GM19463 (cell line): ENCODE results near the gene HERPUD2.
A peak's percentile ranks its signal among the peaks of the same experiment; 100 is the strongest.
"Not testable (repeated sequence)": the region's sequence is repeated elsewhere in the genome, so short reads cannot be mapped to it uniquely, and the experiment has no call there.

Experiments
- ATAC-seq: cut with Tn5 transposase; IDR thresholded peaks from one replicate; pipeline ENCODE4 v1.9.1; 2021; ENCODE audit warnings: mild to moderate bottlenecking, moderate library complexity; ENCODE audit not compliant: unreplicated experiment

HERPUD2 gene

DNA sequence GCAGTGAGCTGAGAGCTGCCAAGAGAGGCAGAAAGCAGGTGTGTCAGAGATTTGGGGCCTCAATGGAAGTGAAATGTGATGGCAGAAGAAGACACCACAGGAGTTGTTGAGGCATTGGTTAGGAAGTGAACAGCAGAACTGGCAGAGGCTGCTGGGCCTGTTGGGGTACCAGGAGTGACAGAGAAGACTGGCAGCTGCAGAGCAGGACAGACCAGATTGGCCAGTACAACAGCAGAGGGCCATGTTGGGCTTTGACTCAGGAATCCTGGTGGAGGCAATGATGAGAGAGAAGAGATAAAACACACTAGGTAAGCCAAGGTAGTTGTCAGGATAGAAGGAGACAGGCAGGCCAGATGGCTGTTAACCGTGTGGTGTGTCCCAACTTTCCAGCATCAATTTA is 19.9 kb upstream of the HERPUD2 start:
- no peak for ATAC-seq

DNA sequence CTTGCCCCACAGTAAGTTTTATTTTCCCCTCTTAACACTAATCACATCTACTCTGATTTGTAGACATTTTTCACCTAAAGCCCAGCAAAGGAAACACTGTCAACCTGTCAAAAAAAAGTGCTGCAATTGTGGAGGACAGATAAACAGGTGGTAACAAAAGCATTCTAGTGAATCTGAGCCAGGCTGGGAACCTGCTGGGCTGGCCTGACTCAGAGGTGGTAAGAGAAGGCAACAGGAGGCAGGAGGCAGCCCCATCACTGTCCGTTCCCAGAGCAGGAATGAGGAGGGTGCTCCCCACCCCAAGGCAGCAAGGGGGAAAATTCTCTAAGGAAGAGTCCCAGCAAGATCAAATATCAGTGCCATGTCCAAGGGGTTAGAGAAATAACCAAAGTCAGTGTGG is 19.5 kb upstream of the HERPUD2 start:
- ATAC-seq: no peak

DNA sequence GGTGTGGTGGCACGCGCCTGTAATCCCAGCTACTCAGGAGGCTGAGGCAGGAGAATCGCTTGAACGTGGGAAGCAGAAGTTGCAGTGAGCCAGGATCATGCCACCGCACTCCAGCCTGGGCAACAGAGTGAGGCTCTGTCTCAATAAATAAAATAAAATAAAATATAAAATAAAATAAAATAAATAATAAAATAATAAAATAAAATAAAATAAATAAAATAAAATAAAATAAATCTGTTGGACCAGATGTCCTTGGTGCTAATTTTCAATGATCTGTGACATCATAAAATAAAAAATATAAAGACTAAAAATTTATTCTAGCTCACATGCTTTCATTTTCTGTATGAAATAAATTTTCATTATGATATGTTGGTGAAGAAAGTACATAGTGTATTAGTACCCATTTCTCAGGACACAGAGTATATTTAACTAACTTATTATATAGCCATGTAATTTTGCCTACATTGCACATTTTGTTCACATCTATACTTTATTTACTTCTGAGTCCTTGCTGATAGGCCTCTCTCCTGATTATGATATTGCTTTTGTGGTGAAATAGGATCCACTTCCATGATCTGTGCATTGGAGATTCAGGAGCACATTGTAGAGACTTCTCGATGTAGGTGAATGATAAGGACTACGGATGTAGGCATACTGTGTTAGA is 17.8 kb upstream of the HERPUD2 start:
- no peak for ATAC-seq

DNA sequence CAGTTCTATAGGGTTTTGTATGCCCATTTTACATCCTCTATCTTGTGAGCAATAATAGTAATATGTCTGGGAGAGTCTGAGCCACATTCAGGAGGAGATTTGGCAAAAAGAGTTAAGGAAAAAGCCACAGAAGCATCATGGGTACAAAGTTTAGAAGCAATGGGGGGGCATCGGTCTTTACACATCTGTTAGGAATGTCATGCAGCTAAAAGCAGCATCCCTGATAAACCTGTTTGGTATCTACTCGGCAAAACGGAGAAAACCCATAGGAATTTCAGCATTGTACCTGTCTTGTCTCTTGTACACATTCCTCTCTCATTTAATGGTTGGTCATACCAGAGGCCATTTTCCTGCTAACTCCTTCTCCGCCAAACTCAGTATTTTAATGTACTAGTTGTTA is 12.5 kb upstream of the HERPUD2 start:
- no peak for ATAC-seq

DNA sequence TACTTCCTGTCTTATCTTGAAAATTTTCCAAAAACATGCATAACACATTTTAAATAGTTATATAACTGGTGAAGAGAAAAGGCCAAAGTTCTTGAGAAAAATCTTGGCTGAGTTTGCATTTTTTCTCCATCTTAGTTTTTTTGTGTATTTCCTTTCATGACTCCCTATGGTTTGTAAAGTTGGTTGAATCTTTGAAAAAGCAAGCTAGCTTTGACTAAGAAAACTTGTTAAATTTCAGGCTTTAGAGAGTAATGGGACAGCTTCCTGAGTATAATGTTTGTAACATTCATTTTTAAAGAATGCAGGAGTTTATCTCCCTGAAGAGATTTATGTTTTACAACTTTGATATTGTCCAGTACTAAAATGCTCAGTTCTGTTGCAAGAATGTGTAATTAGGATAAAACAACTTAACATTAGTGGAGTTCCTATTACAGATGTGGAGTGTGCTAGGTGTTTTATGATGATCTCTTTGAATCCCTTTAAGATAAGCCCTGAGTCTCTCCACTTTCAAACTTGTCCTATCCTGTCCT is 11.1 kb upstream of the HERPUD2 start:
- ATAC-seq: no peak

DNA sequence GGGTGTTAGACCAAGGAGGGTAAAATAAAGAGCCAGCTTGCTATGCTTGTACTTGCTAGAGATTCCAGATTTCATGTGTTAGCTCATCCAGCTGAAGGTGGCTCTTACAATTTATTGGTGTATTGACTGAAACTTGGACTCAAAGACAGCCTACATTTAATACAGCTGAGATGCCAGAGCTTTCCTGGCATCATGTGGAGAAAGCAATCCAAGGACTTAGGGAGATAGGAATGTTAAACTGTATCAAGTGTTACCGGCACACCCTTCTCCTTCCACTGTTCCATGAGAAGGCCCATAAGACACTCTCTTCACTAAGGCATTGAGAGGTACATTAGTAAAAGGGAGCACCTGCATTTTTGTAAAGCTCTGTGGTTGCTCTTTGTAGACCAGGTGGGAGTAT is 9.3 kb upstream of the HERPUD2 start:
- no peak for ATAC-seq

DNA sequence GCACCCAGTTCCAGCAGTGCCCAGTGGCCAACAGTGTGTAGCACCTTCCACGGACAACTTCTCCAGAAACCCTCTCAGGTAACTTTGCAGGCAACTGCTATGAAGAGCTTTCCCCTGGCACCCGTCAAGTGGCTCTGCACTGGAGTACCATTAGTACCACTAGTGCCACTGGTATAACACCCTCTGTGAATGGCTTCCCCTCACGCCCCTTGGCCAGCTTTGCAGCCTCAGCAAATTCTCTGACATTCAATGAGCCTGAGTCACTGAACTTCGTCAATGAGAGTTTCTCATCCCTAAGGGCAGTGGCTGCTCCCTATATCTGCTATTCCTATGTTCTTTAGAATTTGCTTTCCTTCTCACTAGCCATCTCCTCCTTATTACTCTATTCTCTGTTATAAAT is 7.6 kb upstream of the HERPUD2 start:
- ATAC-seq: no peak

DNA sequence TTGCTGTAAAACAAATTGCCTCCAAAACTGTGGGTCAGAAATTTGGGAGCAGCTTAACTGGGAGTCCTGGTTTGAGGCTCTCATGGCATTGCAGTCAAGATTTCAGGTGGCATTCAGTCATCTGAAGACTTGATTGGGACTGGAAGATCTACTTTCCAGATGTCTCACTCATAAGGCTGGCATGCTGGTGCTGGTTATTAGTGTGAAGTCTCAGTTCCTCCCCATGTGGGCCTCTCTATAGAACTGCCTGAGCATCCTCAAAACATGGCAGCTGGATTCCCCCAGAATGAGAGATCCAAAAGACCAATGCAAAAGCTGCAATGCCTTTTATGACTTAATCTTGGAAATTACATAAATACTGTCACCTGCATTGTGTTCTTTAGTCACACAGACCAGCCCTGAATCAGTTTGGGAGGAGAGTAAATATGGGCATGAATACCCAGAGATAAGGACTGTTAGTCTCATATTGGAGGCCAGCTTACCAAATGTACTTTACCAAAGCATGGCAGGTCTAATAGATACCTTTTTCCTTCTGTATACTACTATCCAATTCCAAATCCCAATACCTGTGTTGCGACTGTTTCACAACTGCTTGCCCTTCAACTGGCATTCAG is 6.5 kb upstream of the HERPUD2 start:
- ATAC-seq: peak; percentile 88

DNA sequence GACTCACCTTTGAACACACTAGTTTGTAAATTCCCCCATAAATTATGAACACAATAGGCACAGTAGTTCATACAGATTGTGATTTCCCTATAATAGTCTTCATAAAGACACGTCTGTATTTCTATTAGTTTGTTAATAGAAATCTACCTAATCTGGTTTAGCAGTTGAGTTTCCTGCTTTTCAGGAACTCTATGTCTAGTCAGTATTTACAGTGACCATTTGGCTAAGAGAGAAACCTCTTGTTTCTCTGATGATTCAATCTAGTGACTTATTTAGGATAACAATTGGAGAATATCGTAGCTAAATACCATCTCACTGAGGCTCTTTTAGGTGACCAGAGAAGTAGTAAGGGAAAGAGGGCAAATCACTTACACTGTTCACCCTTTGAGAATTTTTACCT is 5.9 kb upstream of the HERPUD2 start:
- ATAC-seq: no peak

DNA sequence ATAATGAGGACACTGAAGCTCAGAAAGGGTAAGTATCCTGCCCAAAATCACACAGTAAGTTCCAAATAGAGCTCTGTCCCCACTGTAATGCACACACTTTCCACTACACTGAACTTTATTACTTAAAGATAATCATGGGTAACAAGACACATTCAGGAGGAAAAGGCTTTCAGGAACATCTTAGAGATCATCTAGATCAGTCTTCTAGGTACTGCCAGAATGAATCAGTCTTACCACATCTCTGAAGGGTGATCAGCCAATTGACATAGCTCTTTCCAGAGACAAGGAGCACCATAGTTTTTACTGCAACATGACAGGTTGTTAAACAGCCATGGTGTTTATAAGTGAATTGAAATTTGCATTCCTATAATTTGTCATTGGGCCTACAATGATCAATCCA is 5.4 kb upstream of the HERPUD2 start:
- ATAC-seq: no peak

DNA sequence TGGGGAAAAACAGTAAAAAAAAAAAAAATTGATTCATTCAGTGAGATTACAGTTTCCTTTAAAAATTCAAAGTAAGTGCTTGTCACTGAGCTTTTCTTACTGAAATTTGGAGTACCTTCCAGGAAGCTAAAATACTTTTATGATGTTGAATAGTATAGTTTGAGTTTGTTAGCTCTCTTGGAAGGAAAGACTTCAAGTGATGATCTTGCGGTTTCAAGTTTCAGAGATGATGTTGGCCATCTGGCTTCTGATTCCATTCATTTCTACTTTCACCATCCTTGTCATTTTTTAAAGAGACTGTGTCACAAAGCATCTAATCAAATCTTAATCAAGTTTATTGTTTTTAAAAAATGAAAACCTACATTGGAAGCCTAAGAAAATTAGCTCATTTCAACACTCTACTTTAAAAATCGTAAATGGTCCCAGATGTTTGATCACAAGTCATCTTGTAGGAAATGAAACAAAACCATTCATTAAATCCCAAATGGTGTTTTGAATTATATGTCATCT is 4.9 kb upstream of the HERPUD2 start:
- no peak for ATAC-seq

DNA sequence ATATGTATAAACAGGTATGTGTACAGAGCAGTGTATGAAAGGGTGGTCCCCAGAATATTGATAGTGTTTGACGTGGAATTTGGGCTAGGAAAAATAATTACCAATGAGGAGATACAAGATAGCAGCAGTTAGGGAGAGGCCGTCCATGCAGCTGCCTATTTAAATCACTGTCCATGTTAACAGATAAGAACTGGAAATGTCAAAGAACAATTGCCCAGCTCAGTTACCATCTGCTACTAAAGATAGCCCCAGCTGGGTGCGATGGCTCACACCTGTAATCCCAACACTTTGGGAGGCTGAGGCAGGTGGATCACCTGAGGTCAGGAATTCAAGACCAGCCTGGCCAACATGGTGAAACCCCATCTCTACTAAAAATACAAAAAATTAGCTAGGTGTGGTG is 3.4 kb upstream of the HERPUD2 start:
- ATAC-seq: not testable (repeated sequence)

DNA sequence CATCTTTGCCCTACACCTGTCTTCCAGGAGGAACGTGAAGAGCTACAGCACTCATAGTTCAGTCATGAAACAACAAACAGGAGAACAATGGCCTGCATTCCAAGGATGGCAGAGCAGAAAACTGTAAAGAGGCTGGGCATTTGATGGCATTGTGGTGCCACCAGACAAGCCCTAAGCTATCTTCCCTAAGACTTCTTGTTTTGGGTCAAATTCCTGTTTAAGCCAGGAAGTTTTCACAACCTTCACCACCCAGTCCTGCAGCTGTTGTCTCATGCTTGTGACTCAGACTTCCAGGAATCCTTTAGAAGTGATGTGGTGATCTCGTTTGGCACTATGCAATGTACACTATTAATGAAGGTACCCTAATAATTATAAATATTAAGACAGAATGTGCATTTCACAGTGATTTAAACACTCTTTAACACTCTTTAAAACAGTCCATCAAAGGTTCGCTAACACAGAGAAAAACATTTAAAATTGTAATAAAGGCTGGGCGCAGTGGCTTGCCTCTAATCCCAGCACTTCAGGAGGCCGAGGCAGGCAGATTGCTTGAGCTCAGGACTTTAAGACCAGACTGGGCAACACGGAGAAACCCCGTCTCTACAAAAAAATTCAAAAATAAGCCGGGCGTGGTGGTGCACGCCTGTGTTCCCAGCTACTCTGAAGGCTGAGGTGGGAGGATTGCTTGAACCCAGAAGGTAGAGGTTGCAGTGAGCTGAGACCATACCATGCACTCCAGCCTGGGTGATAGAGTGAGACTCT is 2.7 kb upstream of the HERPUD2 start:
- no peak for ATAC-seq

DNA sequence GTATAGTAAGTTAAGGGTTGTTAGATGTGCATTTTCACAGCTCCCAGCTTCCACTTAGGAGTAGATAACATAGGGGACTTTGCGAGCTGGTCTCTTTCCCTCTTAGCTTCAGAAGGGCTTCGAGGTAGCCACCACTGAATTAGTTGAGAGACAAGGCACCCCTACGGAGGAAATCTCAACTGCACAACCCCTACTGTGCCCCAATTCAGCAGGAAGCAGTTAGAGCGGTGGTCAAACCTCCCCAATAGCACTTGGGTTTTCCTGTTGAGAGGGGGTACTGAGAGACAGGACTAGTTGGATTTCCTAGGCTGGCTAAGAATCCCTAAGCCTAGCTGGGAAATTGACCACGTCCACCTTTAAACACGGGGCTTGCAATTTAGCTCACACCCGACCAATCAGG is 1.1 kb upstream of the HERPUD2 start:
- no peak for ATAC-seq

DNA sequence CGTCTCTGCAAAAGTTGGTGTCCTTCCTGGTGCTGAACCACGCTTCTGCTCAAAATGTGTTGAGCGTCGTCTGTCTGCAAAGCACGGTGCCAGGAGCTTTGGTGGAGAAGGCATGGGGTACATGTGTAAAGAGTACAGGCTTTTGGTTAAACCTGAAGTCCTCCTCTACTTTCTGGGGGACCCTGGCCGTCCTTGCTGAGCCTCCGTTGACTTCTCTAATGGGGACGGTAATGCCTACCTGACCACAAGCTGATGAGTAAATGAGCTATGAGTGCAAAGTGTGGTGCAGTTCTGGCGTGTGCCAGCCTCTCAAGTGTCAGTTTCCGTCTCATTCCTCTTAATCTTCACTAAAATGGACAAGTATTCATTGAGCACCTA is 527 bp upstream of the HERPUD2 start:
- no peak for ATAC-seq

DNA sequence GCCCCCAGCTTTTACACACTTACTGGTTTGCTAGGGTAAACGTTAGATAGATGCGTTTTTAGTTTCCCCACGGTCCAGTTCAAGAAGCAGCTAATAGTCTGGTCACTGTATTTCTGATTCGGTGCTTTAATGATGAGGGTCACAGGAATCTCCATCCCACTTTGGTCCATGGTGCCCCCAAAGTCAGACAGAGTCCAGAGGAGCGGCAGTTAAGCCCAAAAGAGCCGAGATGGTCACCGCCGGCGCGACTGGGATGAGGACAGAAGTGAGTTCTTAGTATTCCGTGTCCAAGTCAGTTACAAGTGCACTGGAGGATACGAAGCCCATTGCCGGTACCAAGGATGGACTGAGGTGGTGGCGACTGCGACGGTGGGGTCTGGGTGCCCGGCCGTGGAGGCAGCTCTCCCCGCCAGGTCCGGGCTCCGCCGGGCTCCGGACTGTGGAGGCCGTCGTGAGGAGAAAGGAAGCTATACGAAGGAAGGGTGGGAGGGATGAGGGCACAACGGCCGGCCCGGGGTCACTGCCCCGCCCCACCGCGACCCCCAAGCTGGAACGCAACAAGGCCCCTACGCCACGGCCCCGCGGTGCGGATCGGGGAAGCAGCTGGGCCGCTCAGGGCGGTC is 663 bp downstream of the HERPUD2 start:
- peak; percentile 11 for ATAC-seq

DNA sequence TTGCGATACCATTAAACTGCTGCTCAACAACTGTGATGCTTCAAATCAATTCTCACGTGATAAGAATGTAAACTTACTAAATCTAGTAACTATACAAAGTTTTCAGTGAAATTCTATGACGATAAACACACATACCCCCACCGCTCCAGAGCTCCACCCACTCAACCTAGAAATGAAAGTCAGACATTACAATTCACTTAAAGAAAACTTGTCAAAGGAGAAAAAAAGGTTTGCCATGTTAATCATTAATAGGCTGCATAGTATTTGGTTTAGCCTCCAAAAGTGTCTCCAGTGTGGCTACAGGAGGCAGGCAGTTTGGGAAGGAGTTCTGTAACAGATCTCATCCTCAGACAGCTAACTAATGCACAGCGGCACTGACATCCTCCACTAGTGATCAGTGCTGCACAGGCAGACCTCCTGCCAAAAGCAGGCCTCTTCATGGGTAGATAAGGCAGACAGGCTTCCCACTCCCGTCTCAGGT is 3.1 kb downstream of the HERPUD2 start:
- ATAC-seq: no peak

DNA sequence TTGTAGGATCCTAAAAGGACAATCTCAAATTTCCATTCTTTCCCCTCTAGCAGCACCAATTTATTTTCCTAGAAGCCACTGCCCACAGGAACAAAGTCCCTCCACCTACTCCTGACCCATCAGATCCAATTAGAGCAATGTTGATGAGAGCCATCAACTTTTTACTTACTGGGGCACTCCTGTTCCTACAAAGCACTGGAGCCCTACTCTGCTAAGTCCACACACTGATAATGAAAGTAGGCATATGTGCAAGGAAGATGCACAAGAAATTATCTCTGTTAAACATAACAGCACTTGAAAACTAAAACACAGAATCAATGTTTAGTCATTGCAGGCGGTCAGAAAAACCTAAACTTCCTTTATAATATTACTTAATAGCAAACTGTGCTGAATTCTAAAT is 3.6 kb downstream of the HERPUD2 start:
- no peak for ATAC-seq

DNA sequence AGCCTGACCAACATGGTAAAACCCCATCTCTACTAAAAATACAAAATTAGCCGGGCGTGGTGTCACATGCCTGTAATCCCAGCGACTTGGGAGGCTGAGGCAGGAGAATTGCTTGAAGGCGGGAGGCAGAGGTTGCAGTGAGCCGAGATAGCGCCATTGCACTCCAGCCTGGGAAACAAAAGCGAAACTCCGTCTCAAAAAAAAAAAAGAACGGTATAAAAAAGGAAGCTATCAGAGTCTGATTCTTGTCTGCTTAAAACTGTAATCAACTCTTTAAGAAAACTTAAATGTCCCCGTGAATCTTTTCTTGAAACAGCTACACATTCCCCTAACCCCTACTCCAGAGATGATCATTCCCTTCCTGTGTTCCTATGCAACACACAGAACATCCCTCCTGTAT is 4.3 kb downstream of the HERPUD2 start:
- ATAC-seq: not testable (repeated sequence)

DNA sequence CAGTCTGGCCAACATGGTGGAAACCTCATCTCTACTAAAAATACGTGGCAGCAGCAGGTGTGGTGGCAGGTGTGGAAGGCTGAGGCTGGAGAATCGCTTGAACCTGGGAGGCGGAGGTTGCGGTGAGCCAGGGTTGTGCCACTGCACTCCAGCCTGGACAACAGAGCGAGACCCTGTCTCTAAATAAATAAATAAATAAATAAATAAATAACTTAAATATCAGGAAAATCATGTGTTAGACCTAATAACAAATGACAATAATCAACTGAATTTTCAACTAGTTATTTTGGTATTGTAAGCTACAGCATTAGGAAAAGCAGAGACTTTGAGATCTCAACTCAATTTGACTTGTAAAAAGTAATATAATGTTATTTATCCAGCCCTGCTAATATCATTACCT is 9.2 kb downstream of the HERPUD2 start:
- ATAC-seq: no peak
